Stimulated activated CD4-positive, alpha-beta T cell treated with anti-CD3 and anti-CD28 coated beads, Interleukin-1b, Interleukin-23, amount 100 ng/mL, for 1 hour (primary cell): Measurements from ENCODE around the gene CUTC.

ENCODE experiments used
- DNase-seq, 2 donors: peaks; one replicate each; pipeline ENCODE4 v3.0.0-alpha.2; 2020; ENCODE audit warnings: low read depth in 2 of 2

The CUTC gene

GRCh38 chr10:99784016-99784726, 52.1 kb downstream of the CUTC start:
- no peak for DNase-seq

- DNase-seq: no peak
Observed at GRCh38 chr10:99784727-99785441, 52.9 kb downstream of the CUTC start.

- DNase-seq: no peak
Observed at GRCh38 chr10:99785646-99786045, 53.6 kb downstream of the CUTC start.

DNA sequence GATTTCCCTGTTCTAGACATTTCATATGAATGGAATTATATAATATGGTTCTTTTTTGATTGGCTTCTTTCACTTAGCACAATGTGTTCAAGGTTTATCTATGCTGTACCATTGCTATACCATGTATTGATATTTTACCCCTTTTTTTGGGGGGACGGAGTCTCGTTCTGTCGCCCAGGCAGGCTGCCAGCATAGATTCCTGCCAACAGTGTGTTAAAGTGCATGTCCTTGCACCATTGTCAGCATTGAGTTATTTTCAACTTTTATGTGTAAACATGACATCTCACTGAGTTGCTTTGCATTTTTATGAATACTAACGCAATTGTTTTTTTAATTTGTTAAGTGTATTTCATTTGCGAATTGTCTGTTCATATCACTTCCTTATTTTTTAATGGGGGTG, 55.3 kb downstream of the CUTC start:
- no peak for DNase-seq

- DNase-seq: no peak
Observed at GRCh38 chr10:99787782-99788445, 55.9 kb downstream of the CUTC start.

DNA sequence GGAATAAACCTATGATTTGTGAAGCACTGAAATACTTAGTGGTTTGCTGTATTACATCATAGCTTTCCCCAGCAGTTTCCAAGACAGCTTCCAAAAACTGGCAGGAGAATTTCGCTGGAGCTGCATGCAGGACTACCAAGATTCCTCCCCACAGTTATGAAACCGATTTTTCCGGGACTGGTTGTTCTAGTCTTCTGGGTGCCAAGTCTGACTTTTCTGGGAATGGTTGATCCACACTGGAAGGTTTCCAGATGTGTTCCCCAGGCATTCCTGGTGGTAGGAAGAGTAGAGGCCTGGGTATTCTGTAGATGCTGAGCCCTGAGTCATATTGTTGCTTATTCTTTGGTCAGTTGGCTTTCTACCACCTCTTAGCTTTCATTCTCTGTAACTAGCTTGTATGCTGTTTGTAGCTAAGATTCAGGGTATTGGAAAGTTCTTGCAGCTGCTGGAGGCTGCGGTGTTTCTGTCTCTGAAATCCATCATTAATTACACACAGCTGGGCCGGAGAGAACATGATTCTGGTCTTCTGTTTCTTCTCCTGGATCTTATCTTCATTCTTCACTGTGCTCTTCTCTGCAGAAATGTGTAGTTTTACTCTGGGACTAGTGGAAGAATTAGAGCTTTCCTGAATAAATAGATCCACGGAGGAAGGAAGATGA, 56.7 kb downstream of the CUTC start:
- DNase-seq: no peak

- DNase-seq: no peak
Observed at GRCh38 chr10:99791831-99792230, 59.8 kb downstream of the CUTC start.

DNA sequence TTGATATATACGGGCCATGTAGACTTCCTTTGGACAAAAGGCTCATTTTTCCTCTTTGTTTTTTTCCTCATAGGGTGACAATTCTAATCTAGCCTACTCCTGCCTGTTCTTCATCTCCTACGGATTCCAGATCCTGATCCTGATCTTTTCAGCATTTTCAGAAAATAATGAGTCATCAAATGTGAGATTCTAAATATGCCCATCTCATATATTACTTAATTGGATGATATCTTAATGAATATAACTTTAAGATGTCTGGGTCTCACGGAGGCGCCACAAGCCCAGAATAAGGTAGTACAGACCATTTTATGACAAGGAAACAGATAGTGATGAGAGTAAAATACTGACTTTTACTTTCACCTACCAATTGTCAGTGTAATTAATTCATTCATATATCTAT, 61.8 kb downstream of the CUTC start:
- no peak for DNase-seq

- DNase-seq: no peak
Observed at GRCh38 chr10:99796928-99797327, 64.9 kb downstream of the CUTC start.

DNA sequence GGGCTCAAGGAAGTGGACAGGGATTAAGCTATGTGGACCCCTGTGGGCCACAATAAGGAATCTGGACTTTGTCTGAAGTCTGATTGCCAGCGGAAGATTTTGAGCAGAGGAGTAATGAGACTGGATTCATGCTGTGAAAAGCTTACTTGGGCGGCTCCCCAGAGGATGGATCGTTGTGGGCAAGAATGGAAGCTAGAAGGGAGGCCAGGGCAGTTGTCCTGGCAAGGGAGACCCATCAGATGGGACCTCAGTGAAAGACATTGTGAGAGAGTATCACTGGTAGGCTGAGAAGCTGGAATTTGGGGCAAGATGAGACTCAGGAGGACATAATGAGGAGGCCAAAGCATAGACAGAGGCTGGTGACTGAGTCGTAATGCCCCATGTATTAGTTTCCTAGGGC, 66.0 kb downstream of the CUTC start:
- no peak for DNase-seq

DNA sequence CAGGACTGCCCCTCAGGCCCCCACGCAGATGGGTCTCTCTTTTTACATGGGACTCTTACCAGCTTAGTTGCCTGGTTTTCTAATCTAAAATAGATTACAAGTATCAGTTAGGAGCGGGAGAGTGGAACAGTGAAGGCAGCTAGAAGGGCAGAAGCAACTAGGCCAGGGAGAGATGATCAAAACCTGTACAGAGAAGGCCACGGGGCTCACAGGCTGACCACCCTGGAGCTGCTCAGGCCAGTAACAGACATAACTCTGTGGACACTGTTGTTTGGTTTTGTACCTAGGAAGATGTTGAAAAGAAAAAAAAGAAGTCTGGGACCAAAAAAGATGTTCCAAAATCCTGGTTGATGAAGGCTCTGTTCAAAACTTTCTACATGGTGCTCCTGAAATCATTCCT, 66.9 kb downstream of the CUTC start:
- DNase-seq: no peak

GRCh38 chr10:99799613-99800012, 67.6 kb downstream of the CUTC start:
- DNase-seq: no peak

DNA sequence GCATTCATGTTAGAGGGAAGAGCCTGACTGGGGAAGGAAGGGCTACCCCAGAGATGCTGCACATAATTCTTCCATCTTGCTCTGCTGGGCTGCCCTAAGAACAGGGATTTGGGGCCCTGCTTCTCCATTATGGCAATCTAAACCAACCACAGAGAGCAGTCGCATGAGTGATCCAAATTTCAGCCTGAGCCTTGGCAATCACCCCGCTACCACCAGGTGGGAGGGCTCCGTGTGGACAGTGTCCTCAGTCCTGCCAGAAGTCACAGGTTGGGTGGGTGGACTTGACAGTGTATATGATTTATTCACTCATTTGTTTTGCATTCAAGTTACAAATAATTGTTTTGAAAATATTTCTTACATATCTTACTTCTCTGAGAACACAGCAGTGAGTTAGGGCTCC, 72.4 kb downstream of the CUTC start:
- DNase-seq: no peak

- no peak for DNase-seq
Observed at GRCh38 chr10:99805190-99805589, 73.2 kb downstream of the CUTC start.
